PC-3 (cell line): ENCODE results near the gene OXT. TPM values are rescaled to one million over a fixed set of nuclear protein-coding genes. Genes with fewer than 3 reads are reported as not detected.

Source experiments
- ATAC-seq: fragments of 200-7000 bp; cut with Tn5 transposase; 2 replicates; pipeline ENCODE4 v1.9.1; 2020; ENCODE audit warnings: mild to moderate bottlenecking, moderate library complexity
- BruUV-seq: library from RNA; stranded (reverse); fragments of 400-500 nt; replicated peaks from 2 replicates; lab custom pipeline; 2021; lab: Mats Ljungman, UMichigan
- CTCF ChIA-PET: fragments of 300-600 bp; sonication (Branson Sonifier 250); formaldehyde crosslinking; loops from one replicate; lab custom pipeline; 2022; ENCODE audit warnings: antibody characterized with exemption; lab: Charles Lee
- POLR2A ChIA-PET: fragments of 300-600 bp; sonication (Branson Sonifier 250); formaldehyde crosslinking; loops from one replicate; lab custom pipeline; 2022; ENCODE audit warnings: antibody characterized with exemption; ENCODE audit not compliant: unreplicated experiment; lab: Charles Lee
- DNase-seq: peaks from one replicate; pipeline ENCODE4 v3.0.0-alpha.2; 2015
- H2AFZ ChIP-seq: fragments of 300-600 bp; sonication (generic); 2 replicates; pipeline ENCODE4 v1.6.0; 2016; ENCODE audit warnings: antibody characterized with exemption, low read length
- H3F3A ChIP-seq: fragments of 300-600 bp; sonication (generic); one replicate; pipeline ENCODE4 v1.6.0; 2017; ENCODE audit warnings: antibody characterized with exemption, low read length, control low read depth, mild to moderate bottlenecking; ENCODE audit not compliant: unreplicated experiment
- H3K27ac ChIP-seq: fragments of 300-600 bp; sonication (generic); 2 replicates; pipeline ENCODE4 v1.5.1; 2016; ENCODE audit warnings: mild to moderate bottlenecking, low read length
- H3K27me3 ChIP-seq: fragments of 300-600 bp; sonication (generic); 2 replicates; pipeline ENCODE4 v1.6.1; 2016; ENCODE audit warnings: low read length, mixed read lengths
- H3K36me3 ChIP-seq: fragments of 300-600 bp; sonication (generic); 2 replicates; pipeline ENCODE4 v1.6.1; 2016; ENCODE audit warnings: low read depth, mixed run types, low read length, mixed read lengths
- H3K4me1 ChIP-seq: fragments of 300-600 bp; sonication (generic); 2 replicates; pipeline ENCODE4 v1.5.1; 2016; ENCODE audit warnings: low read length; ENCODE audit not compliant: insufficient read depth
- H3K4me2 ChIP-seq: fragments of 300-600 bp; sonication (generic); 2 replicates; pipeline ENCODE4 v1.6.0; 2016; ENCODE audit warnings: low read length
- H3K4me3 ChIP-seq: fragments of 300-600 bp; sonication (generic); 2 replicates; pipeline ENCODE4 v1.5.1; 2016; ENCODE audit warnings: mild to moderate bottlenecking, low read length, mixed read lengths
- H3K79me2 ChIP-seq: fragments of 300-600 bp; sonication (generic); 2 replicates; pipeline ENCODE4 v1.6.1; 2017; ENCODE audit warnings: low read length, mixed read lengths
- H3K9ac ChIP-seq: fragments of 300-600 bp; sonication (generic); 2 replicates; pipeline ENCODE4 v1.6.0; 2016; ENCODE audit warnings: mild to moderate bottlenecking, low read length
- H3K9me2 ChIP-seq: fragments of 300-600 bp; sonication (generic); replicated peaks from 2 replicates; pipeline ENCODE4 v1.6.1; 2016; ENCODE audit warnings: mixed run types, low read length, mixed read lengths
- H3K9me3 ChIP-seq: fragments of 300-600 bp; sonication (generic); 2 replicates; pipeline ENCODE4 v1.6.1; 2016; ENCODE audit warnings: low read length, mixed read lengths
- H4K20me1 ChIP-seq: fragments of 300-600 bp; sonication (generic); 2 replicates; pipeline ENCODE4 v1.6.1; 2016; ENCODE audit warnings: low read length, mixed read lengths
- EZH2 ChIP-seq: fragments of 300-600 bp; sonication (generic); IDR thresholded peaks from one replicate; pipeline ENCODE4 v1.6.1; 2017; ENCODE audit warnings: antibody characterized with exemption, mild to moderate bottlenecking, low read length; ENCODE audit not compliant: unreplicated experiment
- EZH2phosphoT487 ChIP-seq: fragments of 300-600 bp; sonication (generic); IDR thresholded peaks from 2 replicates; pipeline ENCODE4 v1.6.1; 2018; ENCODE audit warnings: mild to moderate bottlenecking, antibody characterized with exemption, low read length, borderline replicate concordance
- intact Hi-C: fragments of 100-400 bp; cut with micrococcal nuclease; formaldehyde crosslinking; loops from 2 replicates; pipeline ENCODE4 v1.9.0; 2023
- total RNA-seq: library from RNA; depleted of rRNA; stranded (reverse); fragments of >200 nt; gene quantifications from 2 replicates; pipeline ENCODE4 v1.2.3, GENCODE V29; 2014
- TF ChIP-seq, protein P1 (sequence below): fragments of 300-600 bp; sonication (generic); conservative IDR thresholded peaks from 2 replicates; pipeline ENCODE4 v1.5.1; 2017; ENCODE audit warnings: antibody characterized with exemption, low read depth, mild to moderate bottlenecking, low read length

OXT gene
- total RNA-seq, 1 experiment from 2014 or later: not detected

DNA sequence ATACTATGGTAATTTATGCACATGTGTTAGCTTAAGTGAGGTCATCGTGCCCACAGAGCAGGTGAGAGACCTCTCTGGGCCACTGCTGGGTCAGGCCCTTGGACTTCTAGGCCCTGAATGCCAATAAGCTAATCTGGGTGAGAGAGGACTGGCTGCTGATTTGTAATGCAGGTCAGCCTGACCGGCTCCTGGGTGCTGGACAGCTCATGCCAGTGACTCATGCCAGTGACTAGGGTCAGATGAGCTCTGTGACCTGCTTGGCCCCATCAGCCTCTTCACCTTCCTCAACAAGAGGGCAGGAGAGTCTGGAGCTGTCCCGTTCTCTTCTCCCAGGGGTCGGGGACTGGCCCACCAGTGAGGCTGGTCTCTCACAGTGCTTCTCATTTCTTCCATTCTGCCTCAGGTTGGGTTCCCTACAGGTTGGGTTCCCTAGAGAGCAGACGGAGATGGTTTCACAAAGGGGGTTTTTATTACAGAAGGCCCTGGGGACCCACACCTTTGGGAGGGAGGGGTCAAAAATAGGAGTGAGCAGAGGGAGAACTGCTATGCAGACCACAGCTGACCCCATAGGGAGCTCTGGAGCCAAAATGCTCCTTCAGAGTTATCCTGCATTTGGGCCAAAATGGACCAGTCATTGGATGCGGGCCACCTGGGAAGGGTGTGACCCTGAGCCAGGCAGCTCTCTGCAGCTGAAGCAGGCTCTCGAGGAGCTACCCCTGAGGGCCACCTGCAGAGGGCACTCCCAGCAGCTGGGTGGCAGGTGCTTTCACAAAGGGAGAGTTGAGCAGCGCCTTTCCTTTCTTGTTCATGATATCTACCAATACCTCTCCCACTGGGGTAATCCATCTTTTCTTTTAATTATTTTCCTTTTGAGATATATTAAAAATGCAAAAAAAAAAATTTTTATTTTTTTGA, 2.2 kb upstream of the OXT start:
- POLR2A ChIA-PET: no interaction called here
- no TSS peak for BruUV-seq
- no peak overlapping the region for H3K27ac ChIP-seq

DNA sequence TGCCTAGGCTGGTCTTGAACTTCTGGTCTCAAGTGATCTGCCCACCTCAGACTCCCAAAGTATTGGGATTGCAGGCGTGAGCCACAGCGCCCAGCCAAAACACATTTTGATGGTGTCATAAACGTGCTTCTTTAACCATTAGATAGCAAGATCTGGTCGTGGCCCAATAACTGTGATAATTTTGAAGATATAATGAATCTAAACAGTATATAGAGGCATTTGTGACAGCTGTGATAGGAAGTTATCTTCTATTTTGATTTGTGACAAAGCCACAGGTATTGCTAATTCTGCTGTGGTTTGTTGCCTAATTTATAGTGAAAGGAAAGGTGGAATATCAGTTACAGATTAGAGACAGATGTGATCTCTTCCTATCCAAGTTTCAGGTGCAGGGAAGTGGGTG, 695 bp upstream of the OXT start:
- CTCF ChIA-PET: no interaction called here
- H3K9me2 ChIP-seq: no peaks in the 10 kb centered on the region
- DNase-seq (no peak), ATAC-seq (no peak)
- H3K4me3 ChIP-seq: no peak overlapping the region
- H2AFZ ChIP-seq: no peak overlapping the region
- POLR2A ChIA-PET: no interaction called here
- no peaks in the 10 kb centered on the region for H3K79me2 ChIP-seq
- no peak overlapping the region for H3K27ac ChIP-seq
- H3K9ac ChIP-seq: no peak overlapping the region
- no peaks in the 10 kb centered on the region for H3F3A ChIP-seq
- 0 out of 2 replicates have a peak, but pooled peaks cover 5% of the 10 kb centered on the region for H3K4me1 ChIP-seq
- no TSS peak for BruUV-seq
- H3K36me3 ChIP-seq: no peaks in the 10 kb centered on the region
- no peaks in the 10 kb centered on the region for H4K20me1 ChIP-seq
- no peak for TF ChIP-seq EZH2
- TF ChIP-seq, protein P1, sequence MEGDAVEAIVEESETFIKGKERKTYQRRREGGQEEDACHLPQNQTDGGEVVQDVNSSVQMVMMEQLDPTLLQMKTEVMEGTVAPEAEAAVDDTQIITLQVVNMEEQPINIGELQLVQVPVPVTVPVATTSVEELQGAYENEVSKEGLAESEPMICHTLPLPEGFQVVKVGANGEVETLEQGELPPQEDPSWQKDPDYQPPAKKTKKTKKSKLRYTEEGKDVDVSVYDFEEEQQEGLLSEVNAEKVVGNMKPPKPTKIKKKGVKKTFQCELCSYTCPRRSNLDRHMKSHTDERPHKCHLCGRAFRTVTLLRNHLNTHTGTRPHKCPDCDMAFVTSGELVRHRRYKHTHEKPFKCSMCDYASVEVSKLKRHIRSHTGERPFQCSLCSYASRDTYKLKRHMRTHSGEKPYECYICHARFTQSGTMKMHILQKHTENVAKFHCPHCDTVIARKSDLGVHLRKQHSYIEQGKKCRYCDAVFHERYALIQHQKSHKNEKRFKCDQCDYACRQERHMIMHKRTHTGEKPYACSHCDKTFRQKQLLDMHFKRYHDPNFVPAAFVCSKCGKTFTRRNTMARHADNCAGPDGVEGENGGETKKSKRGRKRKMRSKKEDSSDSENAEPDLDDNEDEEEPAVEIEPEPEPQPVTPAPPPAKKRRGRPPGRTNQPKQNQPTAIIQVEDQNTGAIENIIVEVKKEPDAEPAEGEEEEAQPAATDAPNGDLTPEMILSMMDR: no peak
- TF ChIP-seq EZH2phosphoT487: no peak
- H3K4me2 ChIP-seq: no peak overlapping the region
- intact Hi-C loops: no loop called here
- no peaks in the 10 kb centered on the region for H3K27me3 ChIP-seq
- H3K9me3 ChIP-seq: no peaks in the 10 kb centered on the region

More for the DNA sequence above, 2.2 kb upstream of the OXT start:
- H3K4me2 ChIP-seq: no peak overlapping the region
- no peak overlapping the region for H3K9ac ChIP-seq
- H2AFZ ChIP-seq: no peak overlapping the region
- H3K9me2 ChIP-seq: no peaks in the 10 kb centered on the region
- DNase-seq (peak; percentile 43), ATAC-seq (peak; percentile 71)
- no peak overlapping the region for H3K4me3 ChIP-seq
- no peaks in the 10 kb centered on the region for H4K20me1 ChIP-seq
- H3K9me3 ChIP-seq: no peaks in the 10 kb centered on the region
- H3K4me1 ChIP-seq: 0 out of 2 replicates have a peak, but pooled peaks cover 5% of the 10 kb centered on the region
- H3F3A ChIP-seq: no peaks in the 10 kb centered on the region
- CTCF ChIA-PET: interaction anchor here (0.7 kb wide), 1 partner anchor 314 kb away, joined by 3 read pairs; no protein-coding TSS in a partner anchor
- H3K79me2 ChIP-seq: no peaks in the 10 kb centered on the region
- no peaks in the 10 kb centered on the region for H3K27me3 ChIP-seq
- H3K36me3 ChIP-seq: no peaks in the 10 kb centered on the region
- intact Hi-C loops: no loop called here
- no peak for TF ChIP-seq EZH2
- TF ChIP-seq, protein P1: peak; percentile 44

DNA sequence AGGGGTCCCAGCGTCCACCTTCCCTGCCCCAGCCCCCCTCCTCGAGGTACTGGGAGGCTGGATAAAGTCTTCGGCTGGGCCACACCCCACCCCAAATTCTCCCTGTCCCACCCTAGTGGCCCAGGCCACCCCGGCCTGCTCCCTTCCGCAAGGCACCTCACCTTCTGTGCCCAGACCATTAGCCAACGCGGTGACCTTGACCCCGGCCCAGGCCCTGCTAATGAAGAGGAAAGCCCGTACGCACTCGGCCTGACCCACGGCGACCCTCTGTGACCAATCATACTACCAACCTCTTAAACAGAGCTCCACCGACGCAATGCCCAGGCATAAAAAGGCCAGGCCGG, 182 bp upstream of the OXT start:
- Histone ChIP-seq H3K27me3 (no peaks in the 10 kb centered on the region), H3K4me1 (0 out of 2 replicates have a peak, but pooled peaks cover 5% of the 10 kb centered on the region), H3K9me3 (no peaks in the 10 kb centered on the region), H3F3A (no peaks in the 10 kb centered on the region), H3K27ac (no peak overlapping the region), H3K36me3 (no peaks in the 10 kb centered on the region), H3K79me2 (no peaks in the 10 kb centered on the region), H3K9me2 (no peaks in the 10 kb centered on the region), H4K20me1 (no peaks in the 10 kb centered on the region), H3K4me3 (no peak overlapping the region), H3K9ac (no peak overlapping the region), H3K4me2 (no peak overlapping the region), H2AFZ (no peak overlapping the region)
- no TSS peak for BruUV-seq
- DNase-seq (no peak), ATAC-seq (no peak)
- CTCF ChIA-PET: no interaction called here
- intact Hi-C loops: no loop called here
- no peak for TF ChIP-seq EZH2
- TF ChIP-seq EZH2phosphoT487: no peak
- TF ChIP-seq, protein P1: no peak
- POLR2A ChIA-PET: no interaction called here
